ENCODE results near the gene ZCCHC2. TPM values are rescaled to one million over a fixed set of nuclear protein-coding genes. Genes with fewer than 3 reads are reported as not detected.

ZCCHC2 gene
- total and polyA plus RNA-seq, 9 of the 15 experiments (the other 6 are each of a cell fraction or from before 2014, with no cell fraction given), result 1.0 to 9.2 (median 6.0) TPM

- TF ChIP-seq CBFA2T2 (conservative IDR thresholded peaks at IDR 0.05), result no peak
- TF ChIP-seq ZNF766 (CRISPR knock-in tag; conservative IDR thresholded peaks at IDR 0.05), result no peak
- TF ChIP-seq ZNF24 (IDR thresholded peaks at IDR 0.05), result no peak
- peak; percentile 42; the same call in 1 of the 2 replicates for TF ChIP-seq ZNF511 (CRISPR knock-in tag; IDR thresholded peaks at IDR 0.05)
- TF ChIP-seq ZNF583 (CRISPR knock-in tag; IDR thresholded peaks at IDR 0.05), result no peak
- TF ChIP-seq ZNF354B (CRISPR knock-in tag; IDR thresholded peaks at IDR 0.05), result no peak
- TF ChIP-seq HDAC1 (IDR thresholded peaks at IDR 0.05), result peak in 1 of 2 experiments; percentile 65; a peak in 1 of 4 replicates
- TF ChIP-seq NCOA2 (IDR thresholded peaks at IDR 0.05; ENCODE audit: partially characterized antibody in 2 of 2), result no peak
- no peak for TF ChIP-seq SFPQ (IDR thresholded peaks at IDR 0.05; ENCODE audit: low read depth, low read length)
- TF ChIP-seq SNRNP70 (optimal IDR thresholded peaks at IDR 0.05; ENCODE audit: low read depth, low read length), result no peak
- no peak for TF ChIP-seq SNIP1 (IDR thresholded peaks at IDR 0.05; ENCODE audit: low read depth)
- no peak for TF ChIP-seq TCF7L2 (IDR thresholded peaks at IDR 0.05; ENCODE audit: low read depth, low read length)
- TF ChIP-seq ZBTB34 (CRISPR knock-in tag; IDR thresholded peaks at IDR 0.05), result no peak
- TF ChIP-seq ZNF165 (CRISPR knock-in tag; IDR thresholded peaks at IDR 0.05; ENCODE audit: borderline replicate concordance), result no peak
- no peak for TF ChIP-seq ZBTB26 (CRISPR knock-in tag; IDR thresholded peaks at IDR 0.05)
- TF ChIP-seq CREB3 (tag; conservative IDR thresholded peaks at IDR 0.05; ENCODE audit: low read depth), result no peak
- no peak for TF ChIP-seq YBX1 (IDR thresholded peaks at IDR 0.05)
- peak; percentile 79 for TF ChIP-seq TAF9B (IDR thresholded peaks at IDR 0.05; ENCODE audit: partially characterized antibody)
- no peak for TF ChIP-seq EP300 (IDR thresholded peaks at IDR 0.05; ENCODE audit: low read length)
- TF ChIP-seq ZBTB5 (IDR thresholded peaks at IDR 0.05), result no peak
- TF ChIP-seq MYNN (IDR thresholded peaks at IDR 0.05), result no peak
- TF ChIP-seq MYNN (CRISPR knock-in tag; IDR thresholded peaks at IDR 0.05), result no peak
Observed at GRCh38 chr18:62522504-62523254, at the start of gene ZCCHC2 (continued).

Data from K562 (cell line).